ENCODE data around the gene EPHB2.

EPHB2 gene

DNA sequence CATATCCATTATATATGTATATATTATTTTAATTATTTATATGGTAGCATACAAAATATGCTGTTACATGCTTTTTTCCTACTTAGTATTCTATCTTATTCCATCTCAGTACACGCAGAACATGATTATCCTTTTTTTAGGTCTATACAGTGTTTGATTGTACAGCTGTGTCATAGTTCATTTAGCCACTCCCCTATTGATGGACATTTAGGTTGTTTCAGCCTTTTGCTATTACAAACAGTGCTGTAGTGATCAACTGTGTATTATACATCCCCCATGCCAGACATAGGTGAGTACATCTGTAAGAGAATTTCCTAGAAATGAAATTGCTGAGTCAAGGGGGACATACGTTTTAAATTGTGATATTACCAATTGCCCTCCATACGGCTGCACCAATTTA, 246.4 kb downstream of the EPHB2 start:
- no peak overlapping the region for H3K4ac ChIP-seq (ENCODE audit: low read depth in 1 of 2, low read length in 2 of 2)
- WGBS: 100% methylated on average over 2 of the region's 3 CpGs
- no peak overlapping the region for H4K8ac ChIP-seq (ENCODE audit: low read length)
- H4K91ac ChIP-seq (ENCODE audit: low read length): no peak overlapping the region
- H3K14ac ChIP-seq (ENCODE audit: low read length in 2 of 2): no peak overlapping the region
- no peak overlapping the region for H3K9ac ChIP-seq (ENCODE audit: low read length)
- H3K79me1 ChIP-seq (replicated peaks; ENCODE audit: low read length, poor library complexity, severe bottlenecking): no peaks in the 10 kb centered on the region
- no peak overlapping the region for H2BK120ac ChIP-seq (ENCODE audit: low read depth, low read length)
- no peak for DNase-seq
- no peak overlapping the region for H2AK5ac ChIP-seq (ENCODE audit: low read length, severe bottlenecking)
- no peaks in the 10 kb centered on the region for H3K9me3 ChIP-seq (ENCODE audit: control insufficient read depth, low read length)
- no peak overlapping the region for H2AFZ ChIP-seq (ENCODE audit: low read depth, low read length)
- H3K23ac ChIP-seq (ENCODE audit: low read length in 2 of 2): no peak overlapping the region
- H3K4me3 ChIP-seq (ENCODE audit: insufficient read depth in 1 of 2, low read depth in 1 of 2, low read length in 2 of 2): no peak overlapping the region
- no peak overlapping the region for H2BK5ac ChIP-seq (ENCODE audit: low read depth, low read length, poor library complexity, severe bottlenecking)
- H3K4me2 ChIP-seq (ENCODE audit: low read length, poor library complexity, severe bottlenecking): no peak overlapping the region
- no peak overlapping the region for H3K18ac ChIP-seq (ENCODE audit: low read depth in 1 of 2, low read length in 2 of 2)
- H3K36me3 ChIP-seq (ENCODE audit: control insufficient read depth in 1 of 2, insufficient read depth in 2 of 2, low read depth in 1 of 2, low read length in 2 of 2): no peaks in the 10 kb centered on the region
- H2BK12ac ChIP-seq (ENCODE audit: low read length in 2 of 2): no peak overlapping the region
- H2BK15ac ChIP-seq (ENCODE audit: low read depth, poor library complexity, severe bottlenecking): no peak overlapping the region
- peaks cover 48 to 65% of the 10 kb centered on the region in 2 experiments for H3K27me3 ChIP-seq (ENCODE audit: control insufficient read depth in 1 of 2, insufficient read depth in 1 of 2, low read length in 2 of 2)
- no peak overlapping the region for H3K27ac ChIP-seq (ENCODE audit: low read length, poor library complexity, severe bottlenecking)
- peaks cover 6% of the 10 kb centered on the region for H3K4me1 ChIP-seq (ENCODE audit: control insufficient read depth, insufficient read depth, low read depth, low read length)

- no peak overlapping the region for H2AK5ac ChIP-seq (ENCODE audit: low read length, severe bottlenecking)
- H3K9me3 ChIP-seq (ENCODE audit: control insufficient read depth, low read length): no peaks in the 10 kb centered on the region
- H3K23ac ChIP-seq (ENCODE audit: low read length in 2 of 2): no peak overlapping the region
- peaks cover 50 to 60% of the 10 kb centered on the region in 2 experiments for H3K27me3 ChIP-seq (ENCODE audit: control insufficient read depth in 1 of 2, insufficient read depth in 1 of 2, low read length in 2 of 2)
- no peak overlapping the region for H2BK120ac ChIP-seq (ENCODE audit: low read depth, low read length)
- H2BK15ac ChIP-seq (ENCODE audit: low read depth, poor library complexity, severe bottlenecking): no peak overlapping the region
- H2AFZ ChIP-seq (ENCODE audit: low read depth, low read length): no peak overlapping the region
- no peak overlapping the region for H2BK12ac ChIP-seq (ENCODE audit: low read length in 2 of 2)
- H3K36me3 ChIP-seq (ENCODE audit: control insufficient read depth in 1 of 2, insufficient read depth in 2 of 2, low read depth in 1 of 2, low read length in 2 of 2): no peaks in the 10 kb centered on the region
- H3K4ac ChIP-seq (ENCODE audit: low read depth in 1 of 2, low read length in 2 of 2): no peak overlapping the region
- H3K4me2 ChIP-seq (ENCODE audit: low read length, poor library complexity, severe bottlenecking): no peak overlapping the region
- H3K18ac ChIP-seq (ENCODE audit: low read depth in 1 of 2, low read length in 2 of 2): no peak overlapping the region
- no peak overlapping the region for H3K4me3 ChIP-seq (ENCODE audit: insufficient read depth in 1 of 2, low read depth in 1 of 2, low read length in 2 of 2)
- no peak for DNase-seq
- H2BK5ac ChIP-seq (ENCODE audit: low read depth, low read length, poor library complexity, severe bottlenecking): no peak overlapping the region
- H3K27ac ChIP-seq (ENCODE audit: low read length, poor library complexity, severe bottlenecking): no peak overlapping the region
- 94% methylated on average over 6 of the region's 9 CpGs for WGBS
- H3K14ac ChIP-seq (ENCODE audit: low read length in 2 of 2): no peak overlapping the region
- H3K4me1 ChIP-seq (ENCODE audit: control insufficient read depth, insufficient read depth, low read depth, low read length): peaks cover under 1% of the 10 kb centered on the region
- H4K8ac ChIP-seq (ENCODE audit: low read length): no peak overlapping the region
- H3K9ac ChIP-seq (ENCODE audit: low read length): no peak overlapping the region
- no peak overlapping the region for H4K91ac ChIP-seq (ENCODE audit: low read length)
- no peaks in the 10 kb centered on the region for H3K79me1 ChIP-seq (replicated peaks; ENCODE audit: low read length, poor library complexity, severe bottlenecking)
Measured at GRCh38 chr1:22958556-22958955, 247.9 kb downstream of the EPHB2 start.

GRCh38 chr1:22959545-22960360, 249.1 kb downstream of the EPHB2 start:
- H3K27ac ChIP-seq (ENCODE audit: low read length, poor library complexity, severe bottlenecking): no peak overlapping the region
- DNase-seq: no peak
- no peaks in the 10 kb centered on the region for H3K79me1 ChIP-seq (replicated peaks; ENCODE audit: low read length, poor library complexity, severe bottlenecking)
- H3K4me1 ChIP-seq (ENCODE audit: control insufficient read depth, insufficient read depth, low read depth, low read length): no peaks in the 10 kb centered on the region
- H2BK5ac ChIP-seq (ENCODE audit: low read depth, low read length, poor library complexity, severe bottlenecking): no peak overlapping the region
- no peak overlapping the region for H2AFZ ChIP-seq (ENCODE audit: low read depth, low read length)
- peaks cover 39 to 59% of the 10 kb centered on the region in 2 experiments for H3K27me3 ChIP-seq (ENCODE audit: control insufficient read depth in 1 of 2, insufficient read depth in 1 of 2, low read length in 2 of 2)
- H2BK12ac ChIP-seq (ENCODE audit: low read length in 2 of 2): no peak overlapping the region
- H3K23ac ChIP-seq (ENCODE audit: low read length in 2 of 2): peak overlapping the region in 1 of 2 experiments; percentile 50
- H3K4ac ChIP-seq (ENCODE audit: low read depth in 1 of 2, low read length in 2 of 2): no peak overlapping the region
- no peaks in the 10 kb centered on the region for H3K36me3 ChIP-seq (ENCODE audit: control insufficient read depth in 1 of 2, insufficient read depth in 2 of 2, low read depth in 1 of 2, low read length in 2 of 2)
- H3K9ac ChIP-seq (ENCODE audit: low read length): no peak overlapping the region
- no peak overlapping the region for H4K91ac ChIP-seq (ENCODE audit: low read length)
- no peak overlapping the region for H2BK120ac ChIP-seq (ENCODE audit: low read depth, low read length)
- H3K9me3 ChIP-seq (ENCODE audit: control insufficient read depth, low read length): no peaks in the 10 kb centered on the region
- no peak overlapping the region for H4K8ac ChIP-seq (ENCODE audit: low read length)
- H3K4me3 ChIP-seq (ENCODE audit: insufficient read depth in 1 of 2, low read depth in 1 of 2, low read length in 2 of 2): no peak overlapping the region
- no peak overlapping the region for H3K18ac ChIP-seq (ENCODE audit: low read depth in 1 of 2, low read length in 2 of 2)
- no peak overlapping the region for H2AK5ac ChIP-seq (ENCODE audit: low read length, severe bottlenecking)
- no peak overlapping the region for H2BK15ac ChIP-seq (ENCODE audit: low read depth, poor library complexity, severe bottlenecking)
- no peak overlapping the region for H3K4me2 ChIP-seq (ENCODE audit: low read length, poor library complexity, severe bottlenecking)
- H3K14ac ChIP-seq (ENCODE audit: low read length in 2 of 2): no peak overlapping the region
- WGBS: 74% methylated on average over 7 of the region's 7 CpGs

DNA sequence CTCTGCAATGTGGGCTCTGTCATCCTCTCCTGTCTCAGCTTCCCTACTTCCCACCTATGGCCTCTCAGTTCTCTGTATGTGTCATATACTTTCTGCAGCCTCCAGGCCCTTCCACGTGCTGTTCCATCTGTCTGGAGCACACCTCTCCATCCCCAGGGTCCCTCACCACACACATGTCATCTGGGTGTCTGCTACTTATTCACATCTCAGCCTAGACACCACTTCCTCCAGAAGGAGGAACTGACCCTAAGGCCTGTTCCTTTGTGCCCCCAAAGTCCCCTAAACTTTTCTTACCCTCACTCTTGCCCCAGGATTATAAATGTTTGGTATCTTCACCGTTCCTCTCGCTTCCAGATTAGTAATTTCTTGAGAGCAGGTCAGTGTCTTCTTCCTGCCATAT, 251.9 kb downstream of the EPHB2 start:
- Histone ChIP-seq H3K9me3 (ENCODE audit: control insufficient read depth, low read length) (peaks cover 14% of the 10 kb centered on the region), H3K27ac (ENCODE audit: low read length, poor library complexity, severe bottlenecking) (no peak overlapping the region), H3K18ac (ENCODE audit: low read depth in 1 of 2, low read length in 2 of 2) (no peak overlapping the region), H2AK5ac (ENCODE audit: low read length, severe bottlenecking) (no peak overlapping the region), H2BK15ac (ENCODE audit: low read depth, poor library complexity, severe bottlenecking) (no peak overlapping the region), H2AFZ (ENCODE audit: low read depth, low read length) (no peak overlapping the region), H4K91ac (ENCODE audit: low read length) (no peak overlapping the region), H3K14ac (ENCODE audit: low read length in 2 of 2) (no peak overlapping the region), H3K79me1 (replicated peaks; ENCODE audit: low read length, poor library complexity, severe bottlenecking) (no peaks in the 10 kb centered on the region), H4K8ac (ENCODE audit: low read length) (no peak overlapping the region), H3K27me3 (ENCODE audit: control insufficient read depth in 1 of 2, insufficient read depth in 1 of 2, low read length in 2 of 2) (peaks cover 31 to 63% of the 10 kb centered on the region in 2 experiments), H3K4me2 (ENCODE audit: low read length, poor library complexity, severe bottlenecking) (no peak overlapping the region), H3K36me3 (ENCODE audit: control insufficient read depth in 1 of 2, insufficient read depth in 2 of 2, low read depth in 1 of 2, low read length in 2 of 2) (no peaks in the 10 kb centered on the region), H3K4me1 (ENCODE audit: control insufficient read depth, insufficient read depth, low read depth, low read length) (no peaks in the 10 kb centered on the region), H3K4ac (ENCODE audit: low read depth in 1 of 2, low read length in 2 of 2) (no peak overlapping the region), H3K9ac (ENCODE audit: low read length) (no peak overlapping the region), H2BK12ac (ENCODE audit: low read length in 2 of 2) (no peak overlapping the region), H2BK5ac (ENCODE audit: low read depth, low read length, poor library complexity, severe bottlenecking) (no peak overlapping the region), H3K4me3 (ENCODE audit: insufficient read depth in 1 of 2, low read depth in 1 of 2, low read length in 2 of 2) (no peak overlapping the region), H3K23ac (ENCODE audit: low read length in 2 of 2) (no peak overlapping the region), H2BK120ac (ENCODE audit: low read depth, low read length) (no peak overlapping the region)
- 24% methylated on average over 3 of the region's 3 CpGs for WGBS
- no peak for DNase-seq

Measured in mesenchymal stem cell (in vitro differentiated cells and primary cell).